HCT116 (cell line): ENCODE results near the gene RNF169. TPM values are rescaled to one million over a fixed set of nuclear protein-coding genes. Genes with fewer than 3 reads are reported as not detected.

Source experiments
- ATAC-seq: fragments of 200-7000 bp; cut with Tn5 transposase; 2 replicates; pipeline ENCODE4 v1.9.1; 2020; ENCODE audit warnings: mild to moderate bottlenecking, moderate library complexity
- BruUV-seq: library from RNA; stranded (reverse); fragments of 400-500 nt; replicated peaks from 2 replicates; lab custom pipeline; 2021; lab: Mats Ljungman, UMichigan
- CTCF ChIA-PET: fragments of 300-600 bp; sonication (Branson Sonifier 250); formaldehyde crosslinking; loops from one replicate; lab custom pipeline; 2021; ENCODE audit warnings: antibody characterized with exemption; lab: Charles Lee
- POLR2A ChIA-PET: fragments of 300-600, 350-600 bp; sonication (Branson Sonifier 250); formaldehyde crosslinking; loops from one replicate; lab custom pipeline; 2021; ENCODE audit warnings: antibody characterized with exemption; lab: Charles Lee
- RAD21 ChIA-PET, 2 experiments: fragments of 300-600 bp; sonication (Branson Sonifier 250); formaldehyde crosslinking; loops; one replicate each; lab custom pipeline; 2023; ENCODE audit warnings: low total read pairs in 2 of 2; ENCODE audit not compliant: uncharacterized antibody in 2 of 2, unreplicated experiment in 2 of 2, low non-redundant PET in 1 of 2; lab: Charles Lee
- DNase-seq: peaks from one replicate; pipeline ENCODE4 v3.0.0-alpha.2; 2010; ENCODE audit warnings: low read depth, low spot score
- H2AFZ ChIP-seq: fragments of 200-600 bp; shearing (Covaris generic), sonication (generic); 2 replicates; pipeline ENCODE4 v1.6.1; 2017; ENCODE audit warnings: low read depth, mixed run types, mixed read lengths, antibody characterized with exemption, low read length; ENCODE audit not compliant: poor library complexity, severe bottlenecking
- H3K27ac ChIP-seq: 2 replicates; pipeline ENCODE4 v1.5.1; 2012; ENCODE audit warnings: low read depth, low read length
- H3K27me3 ChIP-seq: fragments of 200-600 bp; sonication (generic); 2 replicates; pipeline ENCODE4 v1.6.1; 2016; ENCODE audit warnings: mixed run types, low read length, mixed read lengths; ENCODE audit not compliant: insufficient read depth
- H3K36me3 ChIP-seq, 2 experiments: fragments of 200-500 bp in 1 of 2; fragments of 200-600 bp in 1 of 2; sonication (Bioruptor generic) in 1 of 2; sonication (generic) in 1 of 2; 2 replicates each; pipeline versions ENCODE4 v1.5.1 to v1.6.1; 2014 to 2016; ENCODE audit warnings: low read length in 2 of 2, inconsistent platforms in 1 of 2, mixed read lengths in 1 of 2, mixed run types in 1 of 2; ENCODE audit not compliant: insufficient read depth in 2 of 2, control insufficient read depth in 1 of 2
- H3K4me1 ChIP-seq, 2 experiments: fragments of 200-600 bp in 1 of 2; sonication (generic) in 1 of 2; 2 replicates each; pipeline versions ENCODE4 v1.5.1 to v1.6.1; 2012 to 2017; ENCODE audit warnings: low read length in 2 of 2, inconsistent platforms in 1 of 2, mild to moderate bottlenecking in 1 of 2, mixed read lengths in 1 of 2, mixed run types in 1 of 2, moderate library complexity in 1 of 2; ENCODE audit not compliant: insufficient read depth in 2 of 2, control insufficient read depth in 1 of 2
- H3K4me2 ChIP-seq: fragments of 200-600 bp; sonication (generic); 2 replicates; pipeline ENCODE4 v1.6.1; 2017; ENCODE audit warnings: mixed run types, low read length, mixed read lengths
- H3K4me3 ChIP-seq, 2 experiments: fragments of 200-600 bp in 1 of 2; sonication (generic) in 1 of 2; replicated peaks in 1 of 2; 2 replicates each; pipeline ENCODE4 v1.5.1; 2011 to 2016; ENCODE audit warnings: low read length in 2 of 2, control low read depth in 1 of 2, low read depth in 1 of 2, mild to moderate bottlenecking in 1 of 2, mixed read lengths in 1 of 2, mixed run types in 1 of 2
- H3K79me2 ChIP-seq: fragments of 200-600 bp; sonication (generic); 2 replicates; pipeline ENCODE4 v1.6.1; 2017; ENCODE audit warnings: mild to moderate bottlenecking, mixed run types, low read length, moderate library complexity, mixed read lengths; ENCODE audit not compliant: insufficient read depth
- H3K9ac ChIP-seq: fragments of 200-600 bp; sonication (generic); 2 replicates; pipeline ENCODE4 v1.6.1; 2016; ENCODE audit warnings: low read length, mixed read lengths
- H3K9me2 ChIP-seq: fragments of 200-600 bp; sonication (generic), shearing (Covaris generic); 2 replicates; pipeline ENCODE4 v1.6.1; 2017; ENCODE audit warnings: mixed run types, mild to moderate bottlenecking, moderate library complexity; ENCODE audit not compliant: insufficient read depth
- H3K9me3 ChIP-seq, 2 experiments: fragments of 200-500 bp in 1 of 2; fragments of 200-600 bp in 1 of 2; sonication (Bioruptor generic) in 1 of 2; sonication (generic) in 1 of 2; 2 replicates each; pipeline ENCODE4 v1.6.1; 2014 to 2017; ENCODE audit warnings: low read length in 2 of 2, mixed read lengths in 2 of 2, inconsistent platforms in 1 of 2, low read depth in 1 of 2, mild to moderate bottlenecking in 1 of 2, mixed run types in 1 of 2, moderate library complexity in 1 of 2; ENCODE audit not compliant: control insufficient read depth in 1 of 2, insufficient read depth in 1 of 2
- H4K20me1 ChIP-seq: fragments of 200-600 bp; sonication (generic), shearing (Covaris generic); 2 replicates; pipeline ENCODE4 v1.6.1; 2017; ENCODE audit warnings: mixed run types, mild to moderate bottlenecking, moderate library complexity; ENCODE audit not compliant: insufficient read depth
- CBX3 ChIP-seq: IDR thresholded peaks from 2 replicates; pipeline ENCODE4 v1.6.1; 2012; ENCODE audit warnings: low read depth
- EGR1 ChIP-seq: IDR thresholded peaks from 2 replicates; pipeline ENCODE4 v1.6.1; 2012; ENCODE audit warnings: low read depth
- ELF1 ChIP-seq: IDR thresholded peaks from 2 replicates; pipeline ENCODE4 v1.6.1; 2012; ENCODE audit warnings: low read depth, borderline replicate concordance
- EZH2 ChIP-seq: fragments of 200-600 bp; sonication (generic); IDR thresholded peaks from 2 replicates; pipeline ENCODE4 v1.6.1; 2017; ENCODE audit warnings: antibody characterized with exemption, mixed run types
- EZH2phosphoT487 ChIP-seq: fragments of 200-600 bp; IDR thresholded peaks from 2 replicates; pipeline ENCODE4 v1.6.1; 2018; ENCODE audit warnings: antibody characterized with exemption, borderline replicate concordance
- POLR2A ChIP-seq: IDR thresholded peaks from 2 replicates; pipeline ENCODE4 v1.7.0; 2011; ENCODE audit warnings: borderline replicate concordance; ENCODE audit not compliant: insufficient read depth, insufficient read length; ENCODE audit errors: extremely low read depth
- RAD21 ChIP-seq: IDR thresholded peaks from 2 replicates; pipeline ENCODE4 v1.6.1; 2012; ENCODE audit warnings: low read depth, mild to moderate bottlenecking
- SIN3A ChIP-seq: IDR thresholded peaks from 2 replicates; pipeline ENCODE4 v1.6.1; 2012; ENCODE audit warnings: low read depth
- SP1 ChIP-seq: IDR thresholded peaks from 2 replicates; pipeline ENCODE4 v1.6.1; 2012; ENCODE audit warnings: low read depth
- YY1 ChIP-seq: IDR thresholded peaks from 2 replicates; pipeline ENCODE4 v1.6.1; 2011; ENCODE audit warnings: low read length, low read depth, moderate library complexity, mild to moderate bottlenecking; ENCODE audit not compliant: insufficient replicate concordance; ENCODE audit errors: extremely low read depth
- ZFX ChIP-seq: fragments of 450-650 bp; IDR thresholded peaks from 2 replicates; pipeline ENCODE4 v1.6.1; 2017
- intact Hi-C: fragments of 100-400 bp; cut with micrococcal nuclease; formaldehyde crosslinking; loops from 2 replicates; pipeline ENCODE4 v1.10.0; 2022
- total RNA-seq: library from RNA; stranded (reverse); gene quantifications from one replicate; pipeline ENCODE4 v1.2.1, GENCODE V29; 2021; ENCODE audit not compliant: unreplicated experiment
- TF ChIP-seq, protein P1 (sequence below): IDR thresholded peaks from 2 replicates; pipeline ENCODE4 v1.6.1; 2011; ENCODE audit warnings: mild to moderate bottlenecking, low read length, moderate library complexity; ENCODE audit not compliant: insufficient replicate concordance; ENCODE audit errors: extremely low read depth
- TF ChIP-seq, protein P2 (sequence below): IDR thresholded peaks from 2 replicates; pipeline ENCODE4 v1.6.1; 2012

RNF169 gene
- total RNA-seq, 1 experiment from 2014 or later: 22.5 TPM

DNA sequence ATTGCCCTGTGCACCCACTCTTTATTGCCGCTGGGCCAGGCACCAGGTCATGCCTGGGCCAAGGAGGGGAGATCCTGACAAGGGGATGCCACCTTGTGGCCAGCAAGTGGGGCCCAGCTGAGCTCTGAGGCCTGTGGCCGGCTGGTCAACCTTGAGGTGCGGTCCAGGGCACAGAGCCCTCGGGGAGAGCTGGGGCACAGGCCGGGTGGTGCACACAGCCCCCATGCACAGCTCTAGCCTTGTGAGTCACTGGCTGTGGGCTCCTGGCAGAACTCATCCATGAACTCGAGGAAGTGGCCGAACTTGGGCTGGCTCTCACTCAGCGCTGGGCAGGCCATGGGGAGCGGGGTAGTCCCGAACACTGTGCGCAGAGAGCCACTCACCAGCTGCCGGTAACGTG, 94.3 kb downstream of the RNF169 start:
- Histone ChIP-seq H3K4me3 (no peak overlapping the region), H3K4me1 (no peaks in the 10 kb centered on the region), H3K27me3 (no peaks in the 10 kb centered on the region), H4K20me1 (no peaks in the 10 kb centered on the region), H3K27ac (no peak overlapping the region), H2AFZ (no peak overlapping the region), H3K9me3 (no peaks in the 10 kb centered on the region), H3K36me3 (peaks cover 11 to 12% of the 10 kb centered on the region in 2 experiments), H3K79me2 (no peaks in the 10 kb centered on the region), H3K9ac (no peak overlapping the region), H3K4me2 (no peak overlapping the region), H3K9me2 (no peaks in the 10 kb centered on the region)
- POLR2A ChIA-PET: no interaction called here
- TF ChIP-seq EZH2 (no peak), EGR1 (no peak), YY1 (no peak), ZFX (no peak), ELF1 (no peak), RAD21 (no peak), EZH2phosphoT487 (no peak), CBX3 (no peak), SIN3A (no peak), POLR2A (no peak), SP1 (no peak)
- TF ChIP-seq, protein P1, sequence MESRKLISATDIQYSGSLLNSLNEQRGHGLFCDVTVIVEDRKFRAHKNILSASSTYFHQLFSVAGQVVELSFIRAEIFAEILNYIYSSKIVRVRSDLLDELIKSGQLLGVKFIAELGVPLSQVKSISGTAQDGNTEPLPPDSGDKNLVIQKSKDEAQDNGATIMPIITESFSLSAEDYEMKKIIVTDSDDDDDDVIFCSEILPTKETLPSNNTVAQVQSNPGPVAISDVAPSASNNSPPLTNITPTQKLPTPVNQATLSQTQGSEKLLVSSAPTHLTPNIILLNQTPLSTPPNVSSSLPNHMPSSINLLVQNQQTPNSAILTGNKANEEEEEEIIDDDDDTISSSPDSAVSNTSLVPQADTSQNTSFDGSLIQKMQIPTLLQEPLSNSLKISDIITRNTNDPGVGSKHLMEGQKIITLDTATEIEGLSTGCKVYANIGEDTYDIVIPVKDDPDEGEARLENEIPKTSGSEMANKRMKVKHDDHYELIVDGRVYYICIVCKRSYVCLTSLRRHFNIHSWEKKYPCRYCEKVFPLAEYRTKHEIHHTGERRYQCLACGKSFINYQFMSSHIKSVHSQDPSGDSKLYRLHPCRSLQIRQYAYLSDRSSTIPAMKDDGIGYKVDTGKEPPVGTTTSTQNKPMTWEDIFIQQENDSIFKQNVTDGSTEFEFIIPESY: no peak
- TF ChIP-seq, protein P2, sequence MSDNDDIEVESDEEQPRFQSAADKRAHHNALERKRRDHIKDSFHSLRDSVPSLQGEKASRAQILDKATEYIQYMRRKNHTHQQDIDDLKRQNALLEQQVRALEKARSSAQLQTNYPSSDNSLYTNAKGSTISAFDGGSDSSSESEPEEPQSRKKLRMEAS: no peak
- BruUV-seq: no TSS peak
- intact Hi-C loops: no loop called here
- DNase-seq: no peak
- RAD21 ChIA-PET: no interaction called here
- peak; percentile 54 for ATAC-seq
- CTCF ChIA-PET: no interaction called here
